ENCODE data around the gene BBOX1.
"Not testable (repeated sequence)": the region's sequence is repeated elsewhere in the genome, so short reads cannot be mapped to it uniquely, and the experiment has no call there.

The BBOX1 gene

GRCh38 chr11:27084518-27084917 lies 43.9 kb downstream of the BBOX1 start:
- no peak for DNase-seq (ENCODE audit: low spot score)

- DNase-seq (ENCODE audit: low spot score), result no peak
Observed at GRCh38 chr11:27085111-27085510, 44.5 kb downstream of the BBOX1 start.

- DNase-seq (ENCODE audit: low spot score), result no peak
Observed at GRCh38 chr11:27085605-27086004, 45.0 kb downstream of the BBOX1 start.

- DNase-seq (ENCODE audit: low spot score), result no peak
Observed at GRCh38 chr11:27087432-27087831, 46.8 kb downstream of the BBOX1 start.

- no peak for DNase-seq (ENCODE audit: low spot score)
Observed at GRCh38 chr11:27088353-27088752, 47.7 kb downstream of the BBOX1 start.

- no peak for DNase-seq (ENCODE audit: low spot score)
Observed at GRCh38 chr11:27089746-27090145, 49.1 kb downstream of the BBOX1 start.

GRCh38 chr11:27090357-27090948 lies 49.8 kb downstream of the BBOX1 start:
- DNase-seq (ENCODE audit: low spot score), result not testable (repeated sequence)

GRCh38 chr11:27094120-27094519 lies 53.5 kb downstream of the BBOX1 start:
- no peak for DNase-seq (ENCODE audit: low spot score)

GRCh38 chr11:27095059-27095458 lies 54.4 kb downstream of the BBOX1 start:
- DNase-seq (ENCODE audit: low spot score), result no peak

GRCh38 chr11:27095887-27096286 lies 55.3 kb downstream of the BBOX1 start:
- DNase-seq (ENCODE audit: low spot score), result no peak

GRCh38 chr11:27097551-27097950 lies 56.9 kb downstream of the BBOX1 start:
- no peak for DNase-seq (ENCODE audit: low spot score)

GRCh38 chr11:27100534-27100933 lies 59.9 kb downstream of the BBOX1 start:
- no peak for DNase-seq (ENCODE audit: low spot score)

GRCh38 chr11:27107548-27107947 lies 66.9 kb downstream of the BBOX1 start:
- no peak for DNase-seq (ENCODE audit: low spot score)

- no peak for DNase-seq (ENCODE audit: low spot score)
Observed at GRCh38 chr11:27108809-27109208, 68.2 kb downstream of the BBOX1 start.

- no peak for DNase-seq (ENCODE audit: low spot score)
Observed at GRCh38 chr11:27111896-27112295, 71.3 kb downstream of the BBOX1 start.

- no peak for DNase-seq (ENCODE audit: low spot score)
Observed at GRCh38 chr11:27112946-27113345, 72.3 kb downstream of the BBOX1 start.

- DNase-seq (ENCODE audit: low spot score), result no peak
Observed at GRCh38 chr11:27115051-27115650, 74.5 kb downstream of the BBOX1 start.

- DNase-seq (ENCODE audit: low spot score), result no peak
Observed at GRCh38 chr11:27116684-27117083, 76.1 kb downstream of the BBOX1 start.

GRCh38 chr11:27118371-27118770 lies 77.8 kb downstream of the BBOX1 start:
- no peak for DNase-seq (ENCODE audit: low spot score)

- no peak for DNase-seq (ENCODE audit: low spot score)
Observed at GRCh38 chr11:27118949-27119348, 78.3 kb downstream of the BBOX1 start.

- DNase-seq (ENCODE audit: low spot score), result no peak
Observed at GRCh38 chr11:27119396-27119795, 78.8 kb downstream of the BBOX1 start.

- no peak for DNase-seq (ENCODE audit: low spot score)
Observed at GRCh38 chr11:27120211-27120610, 79.6 kb downstream of the BBOX1 start.

GRCh38 chr11:27122001-27122400 lies 81.4 kb downstream of the BBOX1 start:
- no peak for DNase-seq (ENCODE audit: low spot score)

Measured in left forelimb (tissue), 1 donor.